Activated CD8-positive, alpha-beta T cell treated with anti-CD3 and anti-CD28 coated beads for 36 hours (primary cell): ENCODE results near the gene SH2D4B. TPM values are rescaled to one million over a fixed set of nuclear protein-coding genes. Genes with fewer than 3 reads are reported as not detected.
A peak's percentile ranks its signal among the peaks of the same experiment; 100 is the strongest.

Source experiments
- ATAC-seq: fragments of 200-7000 bp; cut with Tn5 transposase; one replicate; pipeline ENCODE4 v1.10.0; 2021; ENCODE audit warnings: mild to moderate bottlenecking, moderate library complexity
- CTCF ChIA-PET: fragments of 350-600 bp; sonication (Branson Sonifier 250); formaldehyde crosslinking; loops from one replicate; lab custom pipeline; 2021; ENCODE audit warnings: antibody characterized with exemption; lab: Charles Lee
- POLR2A ChIA-PET: fragments of 350-600 bp; sonication (Branson Sonifier 250); formaldehyde crosslinking; loops from one replicate; lab custom pipeline; 2021; ENCODE audit warnings: antibody characterized with exemption; lab: Charles Lee
- DNase-seq: peaks from one replicate; pipeline ENCODE4 v3.0.0-alpha.2; 2020
- H3K27ac Mint-ChIP-seq: one replicate; pipeline ENCODE4 v1.8.0; 2021; ENCODE audit warnings: mild to moderate bottlenecking, mixed read lengths
- H3K27me3 Mint-ChIP-seq: one replicate; pipeline ENCODE4 v1.8.0; 2021; ENCODE audit warnings: mixed read lengths
- H3K36me3 Mint-ChIP-seq: one replicate; pipeline ENCODE4 v1.8.0; 2021; ENCODE audit warnings: low read depth, mixed read lengths
- H3K4me1 Mint-ChIP-seq: one replicate; pipeline ENCODE4 v1.8.0; 2021; ENCODE audit warnings: low read depth, mixed read lengths
- H3K4me3 Mint-ChIP-seq: one replicate; pipeline ENCODE4 v1.8.0; 2021; ENCODE audit warnings: mild to moderate bottlenecking, moderate library complexity, mixed read lengths
- H3K9me3 Mint-ChIP-seq: one replicate; pipeline ENCODE4 v1.8.0; 2021; ENCODE audit warnings: mixed read lengths
- CTCF ChIP-seq: fragments of 200-600 bp; IDR thresholded peaks from one replicate; pipeline ENCODE4 v1.8.0; 2022; ENCODE audit warnings: antibody characterized with exemption, mild to moderate bottlenecking
- intact Hi-C: fragments of 100-400 bp; cut with micrococcal nuclease; formaldehyde crosslinking; loops from one replicate; pipeline ENCODE4 v1.10.0; 2022
- total RNA-seq, 2 experiments: library from RNA; stranded (reverse); gene quantifications; one replicate each; pipeline ENCODE4 v1.2.3, GENCODE V29; 2021

The SH2D4B gene
- total RNA-seq, 2 experiments from 2014 or later: 0.11 to 0.20 TPM

GRCh38 chr10:80537086-80537735, 491 bp upstream of the SH2D4B start:
- no peaks in the 10 kb centered on the region for H3K27me3 Mint-ChIP-seq
- H3K27ac Mint-ChIP-seq: peak overlapping the region; percentile 95
- no peak for DNase-seq
- H3K4me1 Mint-ChIP-seq: peaks cover 22% of the 10 kb centered on the region
- no peak for ATAC-seq
- intact Hi-C loops: no loop called here
- ChIA-PET POLR2A (interaction anchor here (0.7 to 1.1 kb wide), 2 partner anchors 11 to 14 kb away, joined by 3 to 4 read pairs; no protein-coding TSS in a partner anchor), CTCF (interaction anchor here (0.8 to 2.3 kb wide), 9 partner anchors 10 to 160 kb away, joined by 3 to 8 read pairs (median 4); no protein-coding TSS in a partner anchor)
- H3K9me3 Mint-ChIP-seq: no peaks in the 10 kb centered on the region
- no peak for TF ChIP-seq CTCF
- H3K36me3 Mint-ChIP-seq: peaks cover 3% of the 10 kb centered on the region
- H3K4me3 Mint-ChIP-seq: peak overlapping the region; percentile 91

- H3K4me1 Mint-ChIP-seq: peaks cover 16% of the 10 kb centered on the region
- no peak overlapping the region for H3K4me3 Mint-ChIP-seq
- H3K36me3 Mint-ChIP-seq: peaks cover 3% of the 10 kb centered on the region
- H3K9me3 Mint-ChIP-seq: no peaks in the 10 kb centered on the region
- H3K27ac Mint-ChIP-seq: no peak overlapping the region
- no peak for ATAC-seq
- TF ChIP-seq CTCF: no peak
- ChIA-PET POLR2A (no interaction called here), CTCF (no interaction called here)
- no peak for DNase-seq
- H3K27me3 Mint-ChIP-seq: no peaks in the 10 kb centered on the region
- intact Hi-C loops: no loop called here
Measured at GRCh38 chr10:80538481-80539185, 931 bp downstream of the SH2D4B start.

GRCh38 chr10:80539421-80540031, 1.8 kb downstream of the SH2D4B start:
- POLR2A ChIA-PET: no interaction called here
- H3K9me3 Mint-ChIP-seq: no peaks in the 10 kb centered on the region
- peaks cover 3% of the 10 kb centered on the region for H3K36me3 Mint-ChIP-seq
- no peaks in the 10 kb centered on the region for H3K27me3 Mint-ChIP-seq
- no peak overlapping the region for H3K27ac Mint-ChIP-seq
- DNase-seq (no peak), ATAC-seq (no peak)
- H3K4me1 Mint-ChIP-seq: peaks cover 16% of the 10 kb centered on the region
- CTCF ChIA-PET: interaction anchor here (1.5 kb wide), 1 partner anchor 157 kb away, joined by 3 read pairs; no protein-coding TSS in a partner anchor
- H3K4me3 Mint-ChIP-seq: no peak overlapping the region
- intact Hi-C loops: no loop called here
- TF ChIP-seq CTCF: no peak

GRCh38 chr10:80540136-80540535, 2.4 kb downstream of the SH2D4B start:
- Mint-ChIP-seq H3K9me3 (no peaks in the 10 kb centered on the region), H3K36me3 (peaks cover 3% of the 10 kb centered on the region), H3K27me3 (no peaks in the 10 kb centered on the region), H3K27ac (no peak overlapping the region), H3K4me3 (no peak overlapping the region), H3K4me1 (peaks cover 16% of the 10 kb centered on the region)
- ChIA-PET CTCF (interaction anchor here (1.5 kb wide), 1 partner anchor 157 kb away, joined by 3 read pairs; no protein-coding TSS in a partner anchor), POLR2A (no interaction called here)
- no peak for DNase-seq
- intact Hi-C loops: no loop called here
- TF ChIP-seq CTCF: no peak
- ATAC-seq: no peak
